WTC11 (cell line): ENCODE measurements around the gene FGD5.

Source experiments
- IRF2 ChIP-seq: sonication (generic); formaldehyde crosslinking; IDR thresholded peaks from 2 replicates; pipeline ENCODE4 v1.8.0; 2022; ENCODE audit warnings: low read depth, missing genetic modification reagents, borderline replicate concordance
- TF ChIP-seq, protein P1 (sequence below): sonication (generic); formaldehyde crosslinking; IDR thresholded peaks from 2 replicates; pipeline ENCODE4 v1.8.0; 2022; ENCODE audit warnings: mild to moderate bottlenecking, missing genetic modification reagents
- TF ChIP-seq, protein P2 (sequence below): fragments of 200-600 bp; IDR thresholded peaks from 2 replicates; pipeline ENCODE4 v1.8.0; 2022; ENCODE audit warnings: antibody characterized with exemption
- TF ChIP-seq, protein P3 (sequence below): sonication (generic); formaldehyde crosslinking; IDR thresholded peaks from 2 replicates; pipeline ENCODE4 v1.8.1; 2022; ENCODE audit warnings: low read depth, missing genetic modification reagents, borderline replicate concordance
- TF ChIP-seq, protein P4 (sequence below): sonication (generic); formaldehyde crosslinking; IDR thresholded peaks from 2 replicates; pipeline ENCODE4 v1.8.1; 2023; ENCODE audit warnings: mild to moderate bottlenecking, missing genetic modification reagents, moderate library complexity
- TF ChIP-seq, protein P5 (sequence below): sonication (generic); formaldehyde crosslinking; conservative IDR thresholded peaks from 2 replicates; pipeline ENCODE4 v1.8.1; 2022; ENCODE audit warnings: mild to moderate bottlenecking, missing genetic modification reagents

DNA sequence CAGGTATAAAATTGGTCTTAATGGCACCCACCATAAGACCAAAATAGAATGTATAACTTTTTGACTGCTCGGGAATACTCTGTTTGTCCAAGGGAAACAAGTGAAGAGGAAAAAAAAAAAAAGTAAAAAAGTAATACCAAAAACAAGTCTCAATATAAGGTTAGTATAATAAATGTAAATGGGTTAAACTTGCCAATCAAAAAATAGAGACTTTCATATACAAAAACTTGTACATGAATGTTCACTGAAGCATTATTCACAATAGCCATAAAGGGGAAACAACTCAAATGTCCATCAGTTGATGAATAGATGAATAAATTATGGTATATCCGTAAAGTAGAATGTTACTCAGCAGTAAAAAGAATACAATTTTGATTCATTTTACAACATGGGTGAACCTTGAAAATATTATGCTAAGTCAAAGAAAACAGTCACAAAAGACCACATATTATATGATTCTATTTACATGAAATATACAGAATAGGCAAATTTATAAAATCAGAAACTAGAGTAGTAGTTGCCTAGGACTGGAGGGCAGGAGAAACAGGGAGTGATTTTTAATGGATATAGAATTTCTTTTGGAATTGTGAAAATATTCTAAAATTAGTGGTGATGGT, 39.6 kb upstream of the FGD5 start:
- no peak for TF ChIP-seq IRF2 (CRISPR knock-in tag)
- TF ChIP-seq, protein P1, sequence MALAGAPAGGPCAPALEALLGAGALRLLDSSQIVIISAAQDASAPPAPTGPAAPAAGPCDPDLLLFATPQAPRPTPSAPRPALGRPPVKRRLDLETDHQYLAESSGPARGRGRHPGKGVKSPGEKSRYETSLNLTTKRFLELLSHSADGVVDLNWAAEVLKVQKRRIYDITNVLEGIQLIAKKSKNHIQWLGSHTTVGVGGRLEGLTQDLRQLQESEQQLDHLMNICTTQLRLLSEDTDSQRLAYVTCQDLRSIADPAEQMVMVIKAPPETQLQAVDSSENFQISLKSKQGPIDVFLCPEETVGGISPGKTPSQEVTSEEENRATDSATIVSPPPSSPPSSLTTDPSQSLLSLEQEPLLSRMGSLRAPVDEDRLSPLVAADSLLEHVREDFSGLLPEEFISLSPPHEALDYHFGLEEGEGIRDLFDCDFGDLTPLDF: no peak
- TF ChIP-seq, protein P2, sequence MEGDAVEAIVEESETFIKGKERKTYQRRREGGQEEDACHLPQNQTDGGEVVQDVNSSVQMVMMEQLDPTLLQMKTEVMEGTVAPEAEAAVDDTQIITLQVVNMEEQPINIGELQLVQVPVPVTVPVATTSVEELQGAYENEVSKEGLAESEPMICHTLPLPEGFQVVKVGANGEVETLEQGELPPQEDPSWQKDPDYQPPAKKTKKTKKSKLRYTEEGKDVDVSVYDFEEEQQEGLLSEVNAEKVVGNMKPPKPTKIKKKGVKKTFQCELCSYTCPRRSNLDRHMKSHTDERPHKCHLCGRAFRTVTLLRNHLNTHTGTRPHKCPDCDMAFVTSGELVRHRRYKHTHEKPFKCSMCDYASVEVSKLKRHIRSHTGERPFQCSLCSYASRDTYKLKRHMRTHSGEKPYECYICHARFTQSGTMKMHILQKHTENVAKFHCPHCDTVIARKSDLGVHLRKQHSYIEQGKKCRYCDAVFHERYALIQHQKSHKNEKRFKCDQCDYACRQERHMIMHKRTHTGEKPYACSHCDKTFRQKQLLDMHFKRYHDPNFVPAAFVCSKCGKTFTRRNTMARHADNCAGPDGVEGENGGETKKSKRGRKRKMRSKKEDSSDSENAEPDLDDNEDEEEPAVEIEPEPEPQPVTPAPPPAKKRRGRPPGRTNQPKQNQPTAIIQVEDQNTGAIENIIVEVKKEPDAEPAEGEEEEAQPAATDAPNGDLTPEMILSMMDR: no peak
- TF ChIP-seq, protein P3, sequence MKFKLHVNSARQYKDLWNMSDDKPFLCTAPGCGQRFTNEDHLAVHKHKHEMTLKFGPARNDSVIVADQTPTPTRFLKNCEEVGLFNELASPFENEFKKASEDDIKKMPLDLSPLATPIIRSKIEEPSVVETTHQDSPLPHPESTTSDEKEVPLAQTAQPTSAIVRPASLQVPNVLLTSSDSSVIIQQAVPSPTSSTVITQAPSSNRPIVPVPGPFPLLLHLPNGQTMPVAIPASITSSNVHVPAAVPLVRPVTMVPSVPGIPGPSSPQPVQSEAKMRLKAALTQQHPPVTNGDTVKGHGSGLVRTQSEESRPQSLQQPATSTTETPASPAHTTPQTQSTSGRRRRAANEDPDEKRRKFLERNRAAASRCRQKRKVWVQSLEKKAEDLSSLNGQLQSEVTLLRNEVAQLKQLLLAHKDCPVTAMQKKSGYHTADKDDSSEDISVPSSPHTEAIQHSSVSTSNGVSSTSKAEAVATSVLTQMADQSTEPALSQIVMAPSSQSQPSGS (CRISPR knock-in tag): no peak
- TF ChIP-seq, protein P4, sequence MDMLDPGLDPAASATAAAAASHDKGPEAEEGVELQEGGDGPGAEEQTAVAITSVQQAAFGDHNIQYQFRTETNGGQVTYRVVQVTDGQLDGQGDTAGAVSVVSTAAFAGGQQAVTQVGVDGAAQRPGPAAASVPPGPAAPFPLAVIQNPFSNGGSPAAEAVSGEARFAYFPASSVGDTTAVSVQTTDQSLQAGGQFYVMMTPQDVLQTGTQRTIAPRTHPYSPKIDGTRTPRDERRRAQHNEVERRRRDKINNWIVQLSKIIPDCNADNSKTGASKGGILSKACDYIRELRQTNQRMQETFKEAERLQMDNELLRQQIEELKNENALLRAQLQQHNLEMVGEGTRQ (CRISPR knock-in tag): no peak
- TF ChIP-seq, protein P5, sequence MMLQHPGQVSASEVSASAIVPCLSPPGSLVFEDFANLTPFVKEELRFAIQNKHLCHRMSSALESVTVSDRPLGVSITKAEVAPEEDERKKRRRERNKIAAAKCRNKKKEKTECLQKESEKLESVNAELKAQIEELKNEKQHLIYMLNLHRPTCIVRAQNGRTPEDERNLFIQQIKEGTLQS (CRISPR knock-in tag): no peak
